ENCODE measurements around the gene PDZRN4. TPM values are rescaled to one million over a fixed set of nuclear protein-coding genes. Genes with fewer than 3 reads are reported as not detected.

The PDZRN4 gene
- polyA plus RNA-seq, 3 donors: not detected

DNA sequence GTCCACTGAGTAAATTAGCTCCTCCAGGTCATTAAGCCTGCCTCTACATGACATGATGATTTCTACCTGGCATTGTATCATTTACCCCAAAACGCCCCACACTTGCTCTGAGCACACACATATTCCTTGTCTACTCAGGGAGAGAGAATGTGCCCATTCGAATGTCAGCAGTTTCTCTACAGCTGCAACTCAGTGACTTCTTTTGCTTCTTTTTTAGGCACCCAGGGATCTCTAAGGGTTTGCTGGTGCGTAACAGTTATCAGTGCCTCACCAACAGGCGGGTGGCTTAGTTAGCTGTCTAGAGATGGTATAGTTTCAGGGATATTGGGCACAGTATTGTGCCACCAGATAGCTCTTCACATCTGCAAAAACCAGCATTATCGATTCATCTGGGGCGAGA lies 316.9 kb downstream of the PDZRN4 start:
- Histone ChIP-seq H3K36me3 (replicated peaks in 1 of 2; ENCODE audit: control insufficient read depth in 1 of 2, insufficient read depth in 2 of 2, low read length in 2 of 2) (no peaks in the 10 kb centered on the region), H3K9me3 (replicated peaks in 1 of 2; ENCODE audit: control insufficient read depth in 1 of 2, insufficient read depth in 1 of 2, low read length in 2 of 2) (no peaks in the 10 kb centered on the region), H3K27me3 (ENCODE audit: control insufficient read depth in 2 of 2, insufficient read depth in 2 of 2, low read length in 2 of 2) (no peaks in the 10 kb centered on the region), H3K27ac (ENCODE audit: low read depth in 1 of 2, low read length in 2 of 2) (no peak overlapping the region), H3K79me2 (ENCODE audit: insufficient read depth, low read length) (no peaks in the 10 kb centered on the region), H3K4me3 (replicated peaks in 1 of 3; ENCODE audit: low read depth in 2 of 3, low read length in 3 of 3) (no peak overlapping the region), H4K20me1 (ENCODE audit: insufficient read depth, low read length) (no peaks in the 10 kb centered on the region), H2AFZ (ENCODE audit: insufficient read depth, low read depth, low read length, poor library complexity, severe bottlenecking) (no peak overlapping the region), H3K9ac (ENCODE audit: insufficient read depth, low read length, poor library complexity, severe bottlenecking) (no peak overlapping the region), H3K4me1 (ENCODE audit: control insufficient read depth in 1 of 2, insufficient read depth in 2 of 2, low read length in 2 of 2) (no peaks in the 10 kb centered on the region), H3K4me2 (replicated peaks; ENCODE audit: extremely low read depth, low read length, poor library complexity, severe bottlenecking) (no peak overlapping the region)
- H3K27me3 Mint-ChIP-seq (ENCODE audit: low read depth in 3 of 3): no peaks in the 10 kb centered on the region
- no peaks in the 10 kb centered on the region for H3K9me3 Mint-ChIP-seq
- intact Hi-C loops (cut with micrococcal nuclease): no loop called here
- H3K4me1 Mint-ChIP-seq: no peaks in the 10 kb centered on the region
- TF ChIP-seq, protein P1, sequence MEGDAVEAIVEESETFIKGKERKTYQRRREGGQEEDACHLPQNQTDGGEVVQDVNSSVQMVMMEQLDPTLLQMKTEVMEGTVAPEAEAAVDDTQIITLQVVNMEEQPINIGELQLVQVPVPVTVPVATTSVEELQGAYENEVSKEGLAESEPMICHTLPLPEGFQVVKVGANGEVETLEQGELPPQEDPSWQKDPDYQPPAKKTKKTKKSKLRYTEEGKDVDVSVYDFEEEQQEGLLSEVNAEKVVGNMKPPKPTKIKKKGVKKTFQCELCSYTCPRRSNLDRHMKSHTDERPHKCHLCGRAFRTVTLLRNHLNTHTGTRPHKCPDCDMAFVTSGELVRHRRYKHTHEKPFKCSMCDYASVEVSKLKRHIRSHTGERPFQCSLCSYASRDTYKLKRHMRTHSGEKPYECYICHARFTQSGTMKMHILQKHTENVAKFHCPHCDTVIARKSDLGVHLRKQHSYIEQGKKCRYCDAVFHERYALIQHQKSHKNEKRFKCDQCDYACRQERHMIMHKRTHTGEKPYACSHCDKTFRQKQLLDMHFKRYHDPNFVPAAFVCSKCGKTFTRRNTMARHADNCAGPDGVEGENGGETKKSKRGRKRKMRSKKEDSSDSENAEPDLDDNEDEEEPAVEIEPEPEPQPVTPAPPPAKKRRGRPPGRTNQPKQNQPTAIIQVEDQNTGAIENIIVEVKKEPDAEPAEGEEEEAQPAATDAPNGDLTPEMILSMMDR (IDR thresholded peaks at IDR 0.05): no peak
- no peak for DNase-seq
- no peaks in the 10 kb centered on the region for H3K36me3 Mint-ChIP-seq
- no peak overlapping the region for H3K27ac Mint-ChIP-seq
- WGBS (ENCODE audit: insufficient coverage): 40% methylated on average over 1 of the region's 6 CpGs
- H3K4me3 Mint-ChIP-seq: no peak overlapping the region

DNA sequence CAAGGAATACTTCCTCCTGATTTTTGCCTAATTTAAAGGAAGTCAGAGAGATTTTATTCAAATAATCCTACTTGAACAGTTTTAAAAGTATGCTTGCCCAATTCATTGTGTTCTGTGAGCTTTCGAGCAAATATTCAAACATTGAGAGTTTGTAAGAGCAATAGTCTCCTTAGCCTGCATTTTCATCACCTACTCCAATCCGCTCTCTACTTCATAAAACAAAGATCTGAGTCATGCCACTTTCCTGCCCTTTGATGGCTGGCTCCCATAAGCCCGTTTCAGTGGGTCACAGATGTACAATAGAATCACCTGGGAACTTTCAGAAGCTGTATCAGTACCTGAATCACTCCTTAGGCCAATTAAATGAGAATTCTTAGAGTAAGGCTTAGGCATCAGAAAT lies 319.2 kb downstream of the PDZRN4 start:
- H3K9me3 ChIP-seq (replicated peaks in 1 of 2; ENCODE audit: control insufficient read depth in 1 of 2, insufficient read depth in 1 of 2, low read length in 2 of 2): no peaks in the 10 kb centered on the region
- no peak overlapping the region for H3K27ac ChIP-seq (ENCODE audit: low read depth in 1 of 2, low read length in 2 of 2)
- Mint-ChIP-seq H3K27me3 (ENCODE audit: low read depth in 3 of 3) (no peaks in the 10 kb centered on the region), H3K36me3 (no peaks in the 10 kb centered on the region), H3K4me3 (no peak overlapping the region), H3K9me3 (no peaks in the 10 kb centered on the region), H3K27ac (no peak overlapping the region), H3K4me1 (peaks cover under 1% of the 10 kb centered on the region)
- H4K20me1 ChIP-seq (ENCODE audit: insufficient read depth, low read length): no peaks in the 10 kb centered on the region
- no peak overlapping the region for H3K4me3 ChIP-seq (replicated peaks in 1 of 3; ENCODE audit: low read depth in 2 of 3, low read length in 3 of 3)
- no peak overlapping the region for H2AFZ ChIP-seq (ENCODE audit: insufficient read depth, low read depth, low read length, poor library complexity, severe bottlenecking)
- no peaks in the 10 kb centered on the region for H3K79me2 ChIP-seq (ENCODE audit: insufficient read depth, low read length)
- no peak for DNase-seq
- WGBS (ENCODE audit: insufficient coverage): 93% methylated on average over 3 of the region's 3 CpGs
- TF ChIP-seq, protein P1 (IDR thresholded peaks at IDR 0.05): no peak
- no peak overlapping the region for H3K9ac ChIP-seq (ENCODE audit: insufficient read depth, low read length, poor library complexity, severe bottlenecking)
- no peaks in the 10 kb centered on the region for H3K4me1 ChIP-seq (ENCODE audit: control insufficient read depth in 1 of 2, insufficient read depth in 2 of 2, low read length in 2 of 2)
- H3K27me3 ChIP-seq (ENCODE audit: control insufficient read depth in 2 of 2, insufficient read depth in 2 of 2, low read length in 2 of 2): no peaks in the 10 kb centered on the region
- intact Hi-C loops (cut with micrococcal nuclease): no loop called here
- H3K36me3 ChIP-seq (replicated peaks in 1 of 2; ENCODE audit: control insufficient read depth in 1 of 2, insufficient read depth in 2 of 2, low read length in 2 of 2): no peaks in the 10 kb centered on the region
- no peak overlapping the region for H3K4me2 ChIP-seq (replicated peaks; ENCODE audit: extremely low read depth, low read length, poor library complexity, severe bottlenecking)

All from CD14-positive monocyte (primary cell).